PC-9 (cell line): Measurements from ENCODE around the gene DACH1. TPM values are rescaled to one million over a fixed set of nuclear protein-coding genes. Genes with fewer than 3 reads are reported as not detected.

Experiments
- BruUV-seq: library from RNA; stranded (reverse); fragments of 400-500 nt; replicated peaks from 2 replicates; lab custom pipeline; 2021; lab: Mats Ljungman, UMichigan
- CTCF ChIA-PET: fragments of 300-600 bp; sonication (Branson Sonifier 250); formaldehyde crosslinking; loops from one replicate; lab custom pipeline; 2022; ENCODE audit warnings: antibody characterized with exemption; lab: Charles Lee
- POLR2A ChIA-PET: fragments of 300-600 bp; sonication (Branson Sonifier 250); formaldehyde crosslinking; loops from one replicate; lab custom pipeline; 2022; ENCODE audit warnings: antibody characterized with exemption; ENCODE audit not compliant: unreplicated experiment; lab: Charles Lee
- DNase-seq, 2 experiments: peaks; one replicate each; pipeline versions ENCODE4 v3.0.0 to v3.0.0-alpha.2; 2015 to 2022; ENCODE audit warnings: mixed read lengths in 1 of 2
- H2AFZ ChIP-seq: fragments of 200-600 bp; sonication (generic); 2 replicates; pipeline ENCODE4 v1.8.1; 2017; ENCODE audit warnings: antibody characterized with exemption
- H3F3A ChIP-seq: fragments of 200-600 bp; sonication (generic); 2 replicates; pipeline ENCODE4 v1.8.1; 2017; ENCODE audit warnings: antibody characterized with exemption, mild to moderate bottlenecking, low read depth; ENCODE audit not compliant: insufficient read depth
- H3K27ac ChIP-seq: fragments of 200-600 bp; sonication (generic); 2 replicates; pipeline ENCODE4 v1.6.1; 2016; ENCODE audit warnings: mixed run types
- H3K27me3 ChIP-seq: fragments of 200-600 bp; sonication (generic); 2 replicates; pipeline ENCODE4 v1.6.1; 2016; ENCODE audit warnings: low read depth, mixed run types; ENCODE audit not compliant: insufficient read depth
- H3K36me3 ChIP-seq: fragments of 200-600 bp; sonication (generic); 2 replicates; pipeline ENCODE4 v1.6.1; 2016; ENCODE audit warnings: low read depth, mixed run types
- H3K4me1 ChIP-seq: fragments of 200-600 bp; sonication (generic); replicated peaks from 2 replicates; pipeline ENCODE4 v1.6.1; 2016; ENCODE audit warnings: mixed run types; ENCODE audit not compliant: insufficient read depth
- H3K4me2 ChIP-seq: fragments of 200-600 bp; sonication (generic); 2 replicates; pipeline ENCODE4 v1.6.1; 2017; ENCODE audit warnings: mixed run types
- H3K4me3 ChIP-seq: fragments of 200-600 bp; sonication (generic); 2 replicates; pipeline ENCODE4 v1.6.1; 2016; ENCODE audit warnings: mixed run types
- H3K79me2 ChIP-seq: fragments of 200-600 bp; sonication (generic); 2 replicates; pipeline ENCODE4 v1.6.1; 2017; ENCODE audit warnings: low read depth, mixed run types
- H3K9me2 ChIP-seq: fragments of 200-600 bp; sonication (generic); 2 replicates; pipeline ENCODE4 v1.8.1; 2017; ENCODE audit warnings: mild to moderate bottlenecking; ENCODE audit not compliant: insufficient read depth
- H3K9me3 ChIP-seq: fragments of 200-600 bp; sonication (generic); 2 replicates; pipeline ENCODE4 v1.8.1; 2016; ENCODE audit warnings: low read depth; ENCODE audit not compliant: insufficient read depth
- H4K20me1 ChIP-seq: fragments of 200-600 bp; sonication (generic); 2 replicates; pipeline ENCODE4 v1.8.1; 2017; ENCODE audit not compliant: insufficient read depth
- CTCF ChIP-seq: fragments of 200-600 bp; sonication (generic); conservative IDR thresholded peaks from 2 replicates; pipeline ENCODE4 v1.6.1; 2017; ENCODE audit warnings: mixed run types, antibody characterized with exemption, mild to moderate bottlenecking, moderate library complexity
- EZH2 ChIP-seq: fragments of 200-600 bp; sonication (generic); IDR thresholded peaks from 2 replicates; pipeline ENCODE4 v1.8.0; 2017; ENCODE audit warnings: antibody characterized with exemption, low read depth
- intact Hi-C: fragments of 100-400 bp; cut with micrococcal nuclease; formaldehyde crosslinking; loops from one replicate; pipeline ENCODE4 v1.10.0; 2022; ENCODE audit not compliant: unreplicated experiment
- total RNA-seq: library from RNA; stranded (reverse); gene quantifications from 2 replicates; pipeline ENCODE4 v1.2.3, GENCODE V29; 2021

Gene DACH1
- total RNA-seq, 1 experiment from 2014 or later, result 1.5 TPM

GRCh38 chr13:71609271-71609670 is 257.7 kb downstream of the DACH1 start:
- intact Hi-C loops, result no loop called here
- no peaks in the 10 kb centered on the region for H3K9me3 ChIP-seq
- H3K27me3 ChIP-seq, result no peaks in the 10 kb centered on the region
- no peak overlapping the region for H3K4me2 ChIP-seq
- no peaks in the 10 kb centered on the region for H3K9me2 ChIP-seq
- no peaks in the 10 kb centered on the region for H4K20me1 ChIP-seq
- no peaks in the 10 kb centered on the region for H3F3A ChIP-seq
- H3K36me3 ChIP-seq, result no peaks in the 10 kb centered on the region
- DNase-seq, result no peak
- no peak overlapping the region for H3K27ac ChIP-seq
- H3K4me3 ChIP-seq, result no peak overlapping the region
- BruUV-seq, result no TSS peak
- CTCF ChIA-PET, result no interaction called here
- H3K4me1 ChIP-seq, result no peaks in the 10 kb centered on the region
- no peaks in the 10 kb centered on the region for H3K79me2 ChIP-seq
- no peak overlapping the region for H2AFZ ChIP-seq
- TF ChIP-seq CTCF, result no peak
- TF ChIP-seq EZH2, result no peak
- POLR2A ChIA-PET, result no interaction called here

GRCh38 chr13:71607575-71607974 is 259.4 kb downstream of the DACH1 start:
- H3F3A ChIP-seq, result no peaks in the 10 kb centered on the region
- BruUV-seq, result no TSS peak

GRCh38 chr13:71606818-71607217 is 260.2 kb downstream of the DACH1 start:
- no peak overlapping the region for H3K27ac ChIP-seq
- no peak overlapping the region for H3K4me3 ChIP-seq
- H2AFZ ChIP-seq, result no peak overlapping the region
- H3K27me3 ChIP-seq, result no peaks in the 10 kb centered on the region
- no peaks in the 10 kb centered on the region for H3K4me1 ChIP-seq
- no peak for TF ChIP-seq EZH2
- no peak for TF ChIP-seq CTCF
- H3K4me2 ChIP-seq, result no peak overlapping the region
- H3K79me2 ChIP-seq, result no peaks in the 10 kb centered on the region
- no peaks in the 10 kb centered on the region for H3K9me2 ChIP-seq
- no peaks in the 10 kb centered on the region for H3K36me3 ChIP-seq
- no peaks in the 10 kb centered on the region for H3K9me3 ChIP-seq
- DNase-seq, result no peak
- intact Hi-C loops, result no loop called here
- BruUV-seq, result no TSS peak
- POLR2A ChIA-PET, result interaction anchor here (0.6 kb wide), 1 partner anchor 273 kb away, joined by 7 read pairs; no protein-coding TSS in a partner anchor
- no peaks in the 10 kb centered on the region for H3F3A ChIP-seq
- CTCF ChIA-PET, result no interaction called here
- no peaks in the 10 kb centered on the region for H4K20me1 ChIP-seq

More at GRCh38 chr13:71607575-71607974, 259.4 kb downstream of the DACH1 start:
- no peak for DNase-seq
- Histone ChIP-seq H3K27ac (no peak overlapping the region), H3K9me2 (no peaks in the 10 kb centered on the region), H3K27me3 (no peaks in the 10 kb centered on the region), H3K79me2 (no peaks in the 10 kb centered on the region), H3K4me2 (no peak overlapping the region), H3K36me3 (no peaks in the 10 kb centered on the region), H2AFZ (no peak overlapping the region), H3K4me3 (no peak overlapping the region), H3K4me1 (no peaks in the 10 kb centered on the region), H3K9me3 (no peaks in the 10 kb centered on the region), H4K20me1 (no peaks in the 10 kb centered on the region)
- CTCF ChIA-PET, result no interaction called here
- POLR2A ChIA-PET, result no interaction called here
- intact Hi-C loops, result no loop called here
- no peak for TF ChIP-seq EZH2
- TF ChIP-seq CTCF, result no peak
